B cell (primary cell): ENCODE results near the gene LDHAL6B.

Experiments used
- EZH2 ChIP-seq: IDR thresholded peaks from 2 replicates; pipeline ENCODE4 v1.6.1; 2012; ENCODE audit warnings: borderline replicate concordance, low read depth, mild to moderate bottlenecking, moderate library complexity, low read length; ENCODE audit not compliant: insufficient read depth, poor library complexity, severe bottlenecking
- TF ChIP-seq, protein P1 (sequence below): fragments of 200-600 bp; IDR thresholded peaks from one replicate; pipeline ENCODE4 v1.8.0; 2022; ENCODE audit warnings: antibody characterized with exemption, mild to moderate bottlenecking

DNA sequence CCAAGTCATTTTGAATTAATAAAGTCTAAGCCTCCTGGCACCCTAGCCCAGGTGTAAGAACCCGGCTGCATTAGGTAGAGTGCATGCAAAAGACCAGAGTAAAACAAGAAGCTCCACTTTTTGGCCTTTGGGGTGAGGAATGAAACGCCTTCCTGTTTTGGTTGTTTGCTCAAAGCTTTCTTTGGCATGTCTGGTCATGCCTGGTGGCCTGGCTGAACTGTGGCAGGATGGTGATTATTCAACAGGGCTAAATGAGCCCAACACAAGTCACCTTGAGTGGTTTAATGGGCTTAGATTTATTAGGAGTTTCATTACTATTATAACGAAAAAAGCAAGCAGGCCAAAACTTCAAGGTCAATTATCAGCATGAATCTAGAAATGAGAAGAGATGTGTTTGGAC is 40.9 kb upstream of the LDHAL6B start:
- TF ChIP-seq, protein P1, sequence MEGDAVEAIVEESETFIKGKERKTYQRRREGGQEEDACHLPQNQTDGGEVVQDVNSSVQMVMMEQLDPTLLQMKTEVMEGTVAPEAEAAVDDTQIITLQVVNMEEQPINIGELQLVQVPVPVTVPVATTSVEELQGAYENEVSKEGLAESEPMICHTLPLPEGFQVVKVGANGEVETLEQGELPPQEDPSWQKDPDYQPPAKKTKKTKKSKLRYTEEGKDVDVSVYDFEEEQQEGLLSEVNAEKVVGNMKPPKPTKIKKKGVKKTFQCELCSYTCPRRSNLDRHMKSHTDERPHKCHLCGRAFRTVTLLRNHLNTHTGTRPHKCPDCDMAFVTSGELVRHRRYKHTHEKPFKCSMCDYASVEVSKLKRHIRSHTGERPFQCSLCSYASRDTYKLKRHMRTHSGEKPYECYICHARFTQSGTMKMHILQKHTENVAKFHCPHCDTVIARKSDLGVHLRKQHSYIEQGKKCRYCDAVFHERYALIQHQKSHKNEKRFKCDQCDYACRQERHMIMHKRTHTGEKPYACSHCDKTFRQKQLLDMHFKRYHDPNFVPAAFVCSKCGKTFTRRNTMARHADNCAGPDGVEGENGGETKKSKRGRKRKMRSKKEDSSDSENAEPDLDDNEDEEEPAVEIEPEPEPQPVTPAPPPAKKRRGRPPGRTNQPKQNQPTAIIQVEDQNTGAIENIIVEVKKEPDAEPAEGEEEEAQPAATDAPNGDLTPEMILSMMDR: no peak
- TF ChIP-seq EZH2: no peak
